Hepatic stellate cell (primary cell): ENCODE results near the gene COL3A1.

Experiments used
- DNase-seq: peaks from one replicate; pipeline ENCODE4 v3.0.0; 2011; ENCODE audit warnings: low spot score

COL3A1 gene

GRCh38 chr2:188974164-188974563, at the start of gene COL3A1:
Gene COL3A1, plus strand, starts transcription at chr2:188974373. Its CDS starts 117 bp downstream, at chr2:188974490.
- no peak for DNase-seq

- no peak for DNase-seq
Measured at GRCh38 chr2:188928643-188929042, 45.5 kb upstream of the COL3A1 start.

GRCh38 chr2:188931361-188931760, 42.8 kb upstream of the COL3A1 start:
- no peak for DNase-seq

GRCh38 chr2:188937228-188938220, 36.6 kb upstream of the COL3A1 start:
- peak; percentile 31 for DNase-seq

- no peak for DNase-seq
Measured at GRCh38 chr2:188940171-188940570, 34.0 kb upstream of the COL3A1 start.

GRCh38 chr2:188944442-188944841, 29.7 kb upstream of the COL3A1 start:
- DNase-seq, result no peak

GRCh38 chr2:188949046-188949818, 24.9 kb upstream of the COL3A1 start:
- DNase-seq, result no peak

GRCh38 chr2:188952901-188953300, 21.3 kb upstream of the COL3A1 start:
- DNase-seq, result no peak

GRCh38 chr2:188956290-188956689, 17.9 kb upstream of the COL3A1 start:
- DNase-seq, result no peak

- no peak for DNase-seq
Measured at GRCh38 chr2:188956961-188957360, 17.2 kb upstream of the COL3A1 start.

GRCh38 chr2:188957646-188958045, 16.5 kb upstream of the COL3A1 start:
- no peak for DNase-seq

- DNase-seq, result no peak
Measured at GRCh38 chr2:188963741-188964140, 10.4 kb upstream of the COL3A1 start.

GRCh38 chr2:188964976-188965546, 9.1 kb upstream of the COL3A1 start:
- DNase-seq, result no peak

- no peak for DNase-seq
Measured at GRCh38 chr2:188965563-188965962, 8.6 kb upstream of the COL3A1 start.

GRCh38 chr2:188966079-188966571, 8.0 kb upstream of the COL3A1 start:
- DNase-seq, result no peak

- DNase-seq, result no peak
Measured at GRCh38 chr2:188966728-188967440, 7.3 kb upstream of the COL3A1 start.

- DNase-seq, result peak; percentile 5
Measured at GRCh38 chr2:188969236-188969635, 4.9 kb upstream of the COL3A1 start.

- no peak for DNase-seq
Measured at GRCh38 chr2:188969651-188970050, 4.5 kb upstream of the COL3A1 start.

- DNase-seq, result no peak
Measured at GRCh38 chr2:188970211-188970610, 4.0 kb upstream of the COL3A1 start.

GRCh38 chr2:188971432-188971861, 2.7 kb upstream of the COL3A1 start:
- no peak for DNase-seq

GRCh38 chr2:188973641-188974040, 532 bp upstream of the COL3A1 start:
- DNase-seq, result no peak
